Measurements from ENCODE around the gene TASL.
"Not testable (repeated sequence)": the region's sequence is repeated elsewhere in the genome, so short reads cannot be mapped to it uniquely, and the experiment has no call there.

The TASL gene

GRCh38 chrX:30573125-30573524 lies 4.4 kb downstream of the TASL start:
- DNase-seq, result no peak

- DNase-seq, result no peak
These were observed 4.9 kb downstream of the TASL start for GRCh38 chrX:30572678-30573077.

DNA sequence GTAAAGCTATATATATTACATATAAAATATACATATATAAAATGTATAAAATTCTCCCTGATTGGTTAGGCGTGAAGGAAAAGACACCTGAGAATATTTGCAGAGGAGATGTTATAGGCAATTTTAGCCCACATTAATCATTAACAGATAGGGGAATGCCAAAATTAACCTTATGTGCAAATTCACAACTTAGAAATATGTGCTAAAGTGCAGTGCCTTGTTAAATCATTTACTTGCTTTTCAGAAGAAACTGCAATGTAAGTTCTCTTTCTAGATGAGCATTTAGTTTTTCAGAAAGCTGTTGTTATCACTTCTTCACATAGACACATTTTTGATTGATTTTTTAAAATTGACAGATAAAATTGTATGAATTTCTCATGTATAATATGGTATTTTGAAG lies 5.6 kb downstream of the TASL start:
- DNase-seq, result no peak

GRCh38 chrX:30570505-30570904 lies 7.1 kb downstream of the TASL start:
- DNase-seq, result no peak

GRCh38 chrX:30568136-30568535 lies 9.4 kb downstream of the TASL start:
- no peak for DNase-seq

GRCh38 chrX:30563070-30563469 lies 14.5 kb downstream of the TASL start:
- DNase-seq, result not testable (repeated sequence)

DNA sequence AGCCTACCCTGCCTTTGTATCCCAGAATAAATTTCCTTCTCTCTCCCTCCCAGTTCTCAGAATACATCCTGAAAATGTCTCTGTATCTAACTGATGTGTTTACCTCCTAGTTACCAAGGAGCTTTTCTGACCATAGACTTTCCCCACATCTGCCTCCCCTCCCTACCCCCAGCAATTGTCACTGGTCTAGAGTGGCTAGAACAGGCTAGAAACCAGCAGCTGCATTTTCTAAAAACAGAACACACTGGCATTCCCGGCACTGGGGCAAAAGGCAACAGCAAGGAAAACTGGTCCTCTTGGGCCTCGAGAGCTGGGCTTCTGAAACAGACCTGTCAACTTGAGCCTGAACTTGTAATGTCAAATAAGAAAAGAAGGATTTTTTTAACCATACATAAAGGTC lies 16.4 kb downstream of the TASL start:
- no peak for DNase-seq

DNA sequence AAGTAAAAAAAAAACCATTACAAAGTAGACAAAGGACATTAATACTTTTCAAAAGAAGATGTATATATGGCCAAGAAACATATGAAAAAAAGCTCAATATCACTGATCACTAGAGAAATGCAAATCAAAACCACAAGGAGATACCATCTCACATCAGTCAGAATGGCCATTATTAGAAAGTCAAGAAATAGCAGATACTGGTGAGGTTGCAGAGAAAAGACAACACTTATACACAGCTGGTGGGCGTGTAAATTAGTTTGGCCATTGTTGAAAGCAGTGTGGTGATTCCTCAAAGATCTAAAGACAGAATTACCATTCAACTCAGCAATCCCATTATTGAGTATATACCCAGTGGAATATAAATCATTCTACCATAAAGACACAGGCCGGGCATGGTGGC lies 39.3 kb downstream of the TASL start:
- DNase-seq, result no peak

GRCh38 chrX:30533835-30534234 lies 43.7 kb downstream of the TASL start:
- DNase-seq, result no peak

GRCh38 chrX:30533266-30533665 lies 44.3 kb downstream of the TASL start:
- no peak for DNase-seq

DNA sequence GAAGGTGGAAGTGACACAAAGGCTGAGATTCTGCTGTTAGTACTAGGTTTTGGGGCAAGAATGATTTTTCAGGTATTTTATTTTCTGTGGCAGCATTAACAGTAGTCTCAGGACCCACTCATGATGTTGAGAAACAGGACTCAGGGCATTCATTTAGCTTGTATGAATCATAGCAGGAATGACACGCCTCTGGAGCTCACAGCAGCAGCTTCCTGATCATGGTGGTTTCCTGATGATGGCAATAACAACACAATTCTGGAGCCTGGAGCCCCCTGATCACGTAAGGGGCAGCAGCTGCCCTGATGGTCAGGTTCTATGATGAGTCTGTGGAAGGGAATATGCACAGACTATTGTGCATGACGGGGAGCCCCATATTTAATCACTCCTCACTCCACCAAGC lies 47.0 kb downstream of the TASL start:
- DNase-seq, result no peak

- no peak for DNase-seq
These were observed 51.8 kb downstream of the TASL start for GRCh38 chrX:30525732-30526131.

DNA sequence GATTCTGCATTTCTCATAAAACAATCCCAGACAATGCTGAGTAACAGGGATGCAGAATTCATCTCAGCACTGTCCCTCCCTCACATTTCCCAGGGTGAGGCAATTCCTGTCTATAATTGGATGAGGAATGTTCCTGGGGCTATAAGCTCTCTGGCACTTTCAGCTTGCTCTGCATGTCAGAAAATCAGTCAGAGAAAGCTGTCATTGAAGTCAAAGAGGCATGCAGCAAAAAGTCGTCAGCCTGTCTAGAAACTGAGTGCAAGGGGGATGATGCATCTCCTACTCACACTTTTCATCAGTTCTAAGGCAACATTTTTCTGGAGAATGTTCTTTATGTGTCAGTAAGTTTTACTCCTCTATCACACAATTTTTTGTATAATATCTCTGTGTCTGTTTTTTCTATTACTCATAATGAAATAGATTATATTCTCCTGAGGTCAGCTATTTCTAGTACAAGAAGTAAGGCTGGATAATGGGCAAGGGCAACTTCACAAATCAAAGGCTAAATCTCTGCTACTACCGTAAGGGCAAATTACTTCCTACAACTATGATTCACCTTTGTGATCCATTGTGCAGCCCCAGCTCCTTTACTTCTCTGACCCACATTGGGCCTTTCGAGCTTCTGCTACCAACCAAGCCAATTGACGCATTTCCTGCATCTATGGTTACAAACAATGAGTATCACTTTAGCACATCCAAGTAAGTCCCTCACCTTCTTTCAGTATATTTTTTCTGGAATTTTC lies 56.0 kb downstream of the TASL start:
- no peak for DNase-seq

- DNase-seq, result no peak
These were observed 64.3 kb downstream of the TASL start for GRCh38 chrX:30513284-30513683.

All from NCI-H524 treated with DMSO at 0.1 percent for 48 hours (cell line).